OCI-LY7 (cell line): ENCODE data around the gene COBL.

Experiments
- EZH2phosphoT487 ChIP-seq: fragments of 200-600 bp; sonication (generic); IDR thresholded peaks from 2 replicates; pipeline ENCODE4 v1.6.1; 2018; ENCODE audit warnings: low read depth, borderline replicate concordance, mild to moderate bottlenecking, mixed run types, antibody characterized with exemption, low read length, moderate library complexity, mixed read lengths
- TF ChIP-seq, protein P1 (sequence below): fragments of 200-600 bp; sonication (generic); conservative IDR thresholded peaks from 2 replicates; pipeline ENCODE4 v1.5.1; 2014; ENCODE audit warnings: mild to moderate bottlenecking, antibody characterized with exemption, low read length, moderate library complexity, mixed read lengths

DNA sequence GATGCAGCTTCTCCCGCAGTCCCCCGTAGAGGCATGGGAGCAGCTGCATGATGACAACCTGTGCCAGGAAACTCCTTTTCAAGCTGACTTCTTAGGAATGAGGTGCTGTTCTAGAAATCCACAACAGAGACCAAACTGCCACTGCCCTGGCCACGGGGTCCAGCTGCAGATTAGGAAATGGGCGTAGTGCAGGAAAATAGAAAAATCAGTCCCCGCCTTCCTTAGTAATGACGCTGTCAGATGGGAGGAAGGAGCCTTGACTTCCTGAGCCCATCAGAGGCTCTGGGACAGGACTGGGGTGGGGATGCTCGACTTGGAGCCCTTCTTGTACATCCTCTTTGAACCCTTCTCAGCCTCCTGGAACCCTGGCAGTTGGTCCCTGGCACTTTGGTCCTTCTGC lies 306.1 kb downstream of the COBL start:
- TF ChIP-seq EZH2phosphoT487 = no peak
- TF ChIP-seq, protein P1, sequence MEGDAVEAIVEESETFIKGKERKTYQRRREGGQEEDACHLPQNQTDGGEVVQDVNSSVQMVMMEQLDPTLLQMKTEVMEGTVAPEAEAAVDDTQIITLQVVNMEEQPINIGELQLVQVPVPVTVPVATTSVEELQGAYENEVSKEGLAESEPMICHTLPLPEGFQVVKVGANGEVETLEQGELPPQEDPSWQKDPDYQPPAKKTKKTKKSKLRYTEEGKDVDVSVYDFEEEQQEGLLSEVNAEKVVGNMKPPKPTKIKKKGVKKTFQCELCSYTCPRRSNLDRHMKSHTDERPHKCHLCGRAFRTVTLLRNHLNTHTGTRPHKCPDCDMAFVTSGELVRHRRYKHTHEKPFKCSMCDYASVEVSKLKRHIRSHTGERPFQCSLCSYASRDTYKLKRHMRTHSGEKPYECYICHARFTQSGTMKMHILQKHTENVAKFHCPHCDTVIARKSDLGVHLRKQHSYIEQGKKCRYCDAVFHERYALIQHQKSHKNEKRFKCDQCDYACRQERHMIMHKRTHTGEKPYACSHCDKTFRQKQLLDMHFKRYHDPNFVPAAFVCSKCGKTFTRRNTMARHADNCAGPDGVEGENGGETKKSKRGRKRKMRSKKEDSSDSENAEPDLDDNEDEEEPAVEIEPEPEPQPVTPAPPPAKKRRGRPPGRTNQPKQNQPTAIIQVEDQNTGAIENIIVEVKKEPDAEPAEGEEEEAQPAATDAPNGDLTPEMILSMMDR = no peak
